GM21390 (cell line): Measurements from ENCODE around the gene DYRK1A.

ENCODE experiments used
- ATAC-seq: cut with Tn5 transposase; IDR thresholded peaks from one replicate; pipeline ENCODE4 v1.9.1; 2021; ENCODE audit not compliant: unreplicated experiment

The DYRK1A gene

GRCh38 chr21:37384416-37384815 lies 17.8 kb downstream of the DYRK1A start:
- ATAC-seq = no peak

- no peak for ATAC-seq
Measured at GRCh38 chr21:37385179-37385765, 18.7 kb downstream of the DYRK1A start.

GRCh38 chr21:37386151-37386550 lies 19.6 kb downstream of the DYRK1A start:
- ATAC-seq = no peak

DNA sequence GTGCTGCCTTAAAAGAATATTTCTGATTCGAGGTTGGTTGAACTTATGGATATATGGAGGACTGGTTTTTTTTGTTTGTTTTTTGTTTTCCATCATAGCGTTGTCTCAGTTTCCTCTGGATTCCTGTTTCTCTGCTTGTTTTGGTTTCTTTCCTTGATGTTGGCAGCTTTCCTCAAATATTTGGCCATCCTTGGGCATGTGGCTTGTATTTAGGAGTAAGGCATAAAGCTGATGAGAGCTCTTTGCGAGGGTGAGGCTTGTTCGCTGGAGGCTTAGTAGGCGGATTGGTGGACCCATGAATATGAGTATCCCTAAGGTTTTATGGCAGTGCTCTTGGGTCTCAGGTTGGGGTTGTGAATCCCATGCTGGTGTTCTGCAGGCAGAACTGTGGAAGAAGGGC lies 22.9 kb downstream of the DYRK1A start:
- no peak for ATAC-seq

DNA sequence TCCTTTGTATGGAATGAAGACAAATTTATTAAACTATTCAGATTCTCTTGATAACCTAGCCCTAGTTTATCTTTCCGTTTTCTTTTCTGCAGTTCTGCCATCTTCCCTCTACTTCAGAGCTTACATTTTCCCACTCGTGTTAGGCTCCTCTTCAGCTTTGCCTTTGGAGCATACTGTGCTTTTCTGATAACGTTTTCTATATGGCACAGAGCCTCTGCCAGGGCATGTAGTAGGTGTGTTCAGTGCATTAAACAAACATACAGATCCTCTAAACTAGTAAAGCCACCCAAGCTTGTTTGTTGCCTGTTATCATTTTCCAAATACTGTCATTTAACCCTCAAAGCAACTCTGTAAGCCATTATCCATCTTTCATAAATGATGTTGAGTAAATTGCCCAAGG lies 25.1 kb downstream of the DYRK1A start:
- no peak for ATAC-seq

- ATAC-seq = no peak
Measured at GRCh38 chr21:37392441-37392840, 25.9 kb downstream of the DYRK1A start.

DNA sequence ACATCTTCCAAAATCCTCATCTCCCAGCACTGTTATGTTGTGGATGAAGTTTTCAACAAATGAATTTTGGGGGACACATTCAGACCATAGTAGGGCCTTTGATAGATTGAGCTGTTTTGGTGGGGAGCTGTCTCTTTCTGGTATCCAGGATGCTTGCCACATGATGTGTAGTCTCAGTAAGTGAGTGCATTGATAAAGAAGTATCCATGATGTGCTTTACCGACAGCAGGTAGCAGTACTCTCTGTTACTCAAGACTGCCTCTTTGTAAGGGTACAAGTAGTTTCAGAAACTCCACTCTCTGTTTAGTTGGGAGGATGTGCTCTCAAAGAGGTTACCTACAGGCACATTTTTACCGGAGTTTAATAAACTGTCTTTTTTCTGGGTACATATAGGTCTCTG lies 26.5 kb downstream of the DYRK1A start:
- no peak for ATAC-seq

- no peak for ATAC-seq
Measured at GRCh38 chr21:37393786-37394185, 27.2 kb downstream of the DYRK1A start.

DNA sequence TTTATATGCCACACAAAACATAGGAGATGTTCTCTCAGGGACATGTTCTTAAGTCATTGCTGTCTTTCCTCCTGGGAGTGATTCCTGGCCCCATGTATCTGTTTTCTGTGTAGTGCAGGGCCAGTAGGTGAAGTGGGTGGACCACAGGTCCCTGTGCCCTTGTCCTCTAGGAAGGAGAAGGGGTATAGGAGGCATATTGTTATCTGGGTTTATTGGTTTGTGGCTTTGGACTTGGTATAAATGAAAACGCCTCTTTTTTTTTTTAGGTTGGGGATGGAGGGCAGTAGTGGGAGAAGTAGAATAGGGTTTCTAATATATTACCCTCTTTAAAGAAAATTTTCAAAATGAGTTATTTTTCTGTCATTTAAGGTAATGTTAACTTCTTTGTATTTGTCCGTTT lies 29.4 kb downstream of the DYRK1A start:
- no peak for ATAC-seq

GRCh38 chr21:37396855-37397254 lies 30.3 kb downstream of the DYRK1A start:
- no peak for ATAC-seq

DNA sequence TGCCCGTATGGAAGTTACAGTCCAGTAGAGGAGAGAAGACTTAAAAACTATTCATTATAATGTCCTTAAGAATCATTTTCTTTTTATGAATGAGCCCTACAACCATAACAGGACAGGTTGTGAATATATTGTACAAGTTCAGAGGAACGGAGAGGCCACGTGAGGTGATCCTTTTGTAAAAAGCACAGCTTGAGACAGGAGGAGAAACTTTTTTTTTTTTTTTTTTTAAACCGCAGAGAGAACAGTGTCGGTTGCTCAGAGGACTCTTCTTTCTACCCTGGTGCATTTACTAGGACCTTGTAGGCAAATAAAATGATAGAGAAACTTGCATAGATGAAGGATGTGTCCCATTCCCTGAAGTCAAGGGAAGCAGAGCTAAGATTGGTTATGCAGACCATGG lies 32.1 kb downstream of the DYRK1A start:
- no peak for ATAC-seq

DNA sequence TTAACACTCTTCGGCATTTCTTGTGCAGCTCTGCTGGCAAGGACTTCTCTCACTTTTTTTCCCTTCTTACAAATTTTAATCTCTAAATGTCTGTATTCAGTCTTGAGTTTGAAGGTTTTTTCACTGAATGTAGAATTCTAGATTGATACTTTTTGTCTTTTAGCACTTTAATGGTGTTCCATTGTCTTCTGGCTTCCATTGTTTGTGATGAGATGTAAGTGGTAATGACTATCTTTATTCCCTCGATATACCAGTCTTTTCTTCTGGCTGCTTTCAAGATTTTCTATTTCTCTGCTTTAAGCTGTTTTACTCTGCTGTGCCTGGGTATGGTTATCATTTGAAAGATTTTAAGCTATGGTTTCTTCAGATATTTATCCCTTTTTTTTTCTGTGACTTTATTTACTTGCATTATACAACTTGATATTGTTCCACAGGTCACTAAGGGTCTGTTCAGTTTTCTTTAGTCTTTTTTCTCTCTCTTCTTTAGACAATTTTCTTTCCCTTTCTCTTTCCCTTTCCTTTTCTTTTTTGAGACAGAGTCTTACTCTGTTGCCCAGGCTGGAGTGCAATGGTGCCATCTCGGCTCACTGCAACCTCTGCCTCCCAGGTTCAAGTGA lies 35.8 kb downstream of the DYRK1A start:
- no peak for ATAC-seq

- ATAC-seq = no peak
Measured at GRCh38 chr21:37405629-37406028, 39.1 kb downstream of the DYRK1A start.

- peak; percentile 57 for ATAC-seq
Measured at GRCh38 chr21:37407719-37408420, 41.3 kb downstream of the DYRK1A start.

DNA sequence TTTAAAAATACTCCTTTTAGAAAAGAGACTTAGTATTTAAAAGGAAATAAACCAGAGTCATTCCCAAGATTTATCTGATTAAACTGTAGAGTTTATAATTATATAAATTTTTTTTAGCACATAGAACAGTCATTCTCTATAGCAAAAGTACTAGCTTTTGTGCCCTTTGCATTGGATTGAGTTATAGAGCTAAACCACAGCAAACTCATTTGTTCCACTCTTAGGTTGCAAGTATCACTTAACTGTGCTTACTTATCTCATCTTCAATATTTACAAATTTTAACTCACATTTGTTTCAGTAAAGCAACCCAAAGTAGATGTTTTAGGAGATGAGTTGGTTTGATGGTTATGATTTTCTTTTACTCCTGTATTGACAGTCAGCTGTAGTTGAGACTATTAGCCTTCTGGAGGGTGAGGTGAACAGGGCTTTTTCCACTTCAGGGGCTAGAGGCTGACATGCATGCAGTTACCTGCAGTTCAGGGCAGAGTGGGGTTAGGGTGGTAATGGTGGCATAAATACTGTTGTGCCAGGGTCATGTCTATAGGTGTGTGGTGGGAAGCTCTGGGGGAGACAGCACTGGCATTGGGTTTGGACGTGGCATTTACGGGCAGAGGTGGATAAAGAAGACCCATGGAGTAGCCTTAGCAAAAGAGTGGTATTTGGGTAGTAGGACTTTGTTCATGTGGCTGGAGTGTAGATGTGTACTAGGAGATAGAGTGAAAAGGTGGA lies 42.1 kb downstream of the DYRK1A start:
- ATAC-seq = no peak

DNA sequence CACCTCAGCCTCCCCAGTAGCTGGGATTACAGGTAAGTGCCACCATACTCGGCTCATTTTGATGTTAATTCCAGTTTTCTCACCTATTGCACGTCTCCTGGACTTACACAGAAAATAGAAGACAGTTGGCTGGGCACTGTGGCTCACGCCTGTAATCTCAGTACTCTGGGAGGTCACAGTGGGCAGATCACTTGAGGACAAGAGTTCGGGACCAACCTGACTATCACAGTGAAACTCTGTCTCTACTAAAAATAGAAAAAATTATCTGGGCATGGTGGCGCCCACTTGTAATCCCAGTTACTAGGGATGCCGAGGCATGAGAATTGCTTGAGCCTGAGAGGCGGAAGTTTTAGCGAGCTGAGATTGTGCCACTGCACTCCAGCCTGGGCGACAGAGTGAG lies 44.1 kb downstream of the DYRK1A start:
- ATAC-seq = no peak

- no peak for ATAC-seq
Measured at GRCh38 chr21:37412603-37413360, 46.2 kb downstream of the DYRK1A start.

DNA sequence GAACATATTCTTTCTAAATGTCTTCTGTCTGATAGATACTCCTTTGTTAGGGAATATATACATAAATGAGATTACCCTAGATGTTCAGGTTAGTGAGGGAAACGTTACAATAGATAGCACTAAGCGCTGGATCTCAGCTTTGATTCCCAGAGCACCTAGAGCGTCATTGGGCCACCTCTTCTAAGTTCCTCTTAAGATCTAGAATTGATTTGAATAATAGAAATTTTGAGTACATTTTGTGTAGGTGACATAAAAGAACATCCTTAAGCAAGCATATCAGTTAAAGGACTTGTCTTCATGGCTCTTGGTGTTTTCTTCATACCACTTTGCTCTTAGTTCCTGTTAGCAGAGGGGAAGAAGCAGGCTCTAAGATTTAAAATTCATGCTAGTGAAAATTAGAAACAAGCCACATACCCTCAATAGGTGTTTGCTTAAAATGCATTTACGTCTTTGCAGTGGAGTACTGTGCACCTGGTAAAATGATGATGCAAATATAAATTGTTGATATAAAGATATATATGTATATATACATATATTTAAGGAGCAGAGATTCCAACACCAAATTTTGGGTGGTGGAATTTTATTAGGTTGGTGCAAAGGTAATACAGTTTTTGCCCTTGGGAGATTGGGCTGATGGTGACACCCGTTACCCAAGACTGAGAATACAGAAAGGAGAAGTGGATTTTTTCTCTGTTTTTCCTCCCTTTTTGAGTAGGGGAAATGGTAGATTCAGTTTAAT lies 47.1 kb downstream of the DYRK1A start:
- ATAC-seq = no peak

DNA sequence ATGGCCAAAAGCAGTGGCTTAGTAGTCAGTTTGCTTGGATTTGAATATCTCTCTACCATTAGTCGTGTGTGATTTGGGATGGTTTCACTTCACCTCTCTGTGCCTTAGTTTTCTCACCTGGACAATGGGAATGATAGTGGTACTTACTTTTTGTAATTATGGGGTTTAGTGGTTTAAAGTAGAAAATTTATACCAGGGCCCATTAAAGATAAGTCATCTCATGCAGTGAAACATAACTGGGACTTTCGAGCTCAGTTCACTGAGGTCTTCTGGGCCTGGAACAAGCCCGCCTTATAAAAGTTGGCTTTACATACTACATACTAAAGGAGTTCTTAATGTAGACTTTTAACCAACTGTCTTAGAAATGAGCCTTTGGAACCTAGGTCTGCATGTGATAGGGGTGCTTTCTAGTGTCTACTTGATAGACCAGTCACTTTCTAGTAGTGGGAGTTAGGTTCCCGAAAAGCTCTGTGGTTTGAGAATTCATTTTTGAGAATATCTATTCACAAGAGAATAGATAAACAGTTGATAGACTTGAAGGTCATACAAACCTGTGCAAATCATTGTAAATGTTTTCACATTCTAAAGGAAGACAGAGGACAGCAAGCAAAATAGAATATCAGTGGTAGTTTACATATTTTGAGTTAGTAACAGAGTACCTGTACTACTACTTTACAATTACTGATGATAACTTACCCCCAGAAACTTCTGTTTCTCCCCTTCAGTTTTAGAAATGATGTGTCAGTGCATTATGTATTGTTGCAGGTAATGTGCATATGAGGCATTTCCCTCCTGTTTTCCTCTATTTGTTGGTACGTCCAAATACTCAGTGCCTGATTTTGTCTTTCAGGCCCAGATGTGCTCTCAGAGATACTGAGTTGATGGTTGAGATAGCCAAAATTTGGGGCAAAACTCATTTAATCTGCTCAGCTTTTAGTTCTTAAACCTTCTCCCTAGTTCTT lies 48.0 kb downstream of the DYRK1A start:
- ATAC-seq = no peak
